ENCODE measurements around the gene DNAL1. TPM values are rescaled to one million over a fixed set of nuclear protein-coding genes. Genes with fewer than 3 reads are reported as not detected.
A peak's percentile ranks its signal among the peaks of the same experiment; 100 is the strongest.

Gene DNAL1
- total and polyA plus RNA-seq, 2 of the 13 experiments (the other 11 are each of a cell fraction or from before 2014, with no cell fraction given): 1.4 to 13.3 TPM

GRCh38 chr14:73644531-73645247, at the start of gene DNAL1 (continued):
- TF ChIP-seq, protein P1, sequence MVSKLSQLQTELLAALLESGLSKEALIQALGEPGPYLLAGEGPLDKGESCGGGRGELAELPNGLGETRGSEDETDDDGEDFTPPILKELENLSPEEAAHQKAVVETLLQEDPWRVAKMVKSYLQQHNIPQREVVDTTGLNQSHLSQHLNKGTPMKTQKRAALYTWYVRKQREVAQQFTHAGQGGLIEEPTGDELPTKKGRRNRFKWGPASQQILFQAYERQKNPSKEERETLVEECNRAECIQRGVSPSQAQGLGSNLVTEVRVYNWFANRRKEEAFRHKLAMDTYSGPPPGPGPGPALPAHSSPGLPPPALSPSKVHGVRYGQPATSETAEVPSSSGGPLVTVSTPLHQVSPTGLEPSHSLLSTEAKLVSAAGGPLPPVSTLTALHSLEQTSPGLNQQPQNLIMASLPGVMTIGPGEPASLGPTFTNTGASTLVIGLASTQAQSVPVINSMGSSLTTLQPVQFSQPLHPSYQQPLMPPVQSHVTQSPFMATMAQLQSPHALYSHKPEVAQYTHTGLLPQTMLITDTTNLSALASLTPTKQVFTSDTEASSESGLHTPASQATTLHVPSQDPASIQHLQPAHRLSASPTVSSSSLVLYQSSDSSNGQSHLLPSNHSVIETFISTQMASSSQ (IDR thresholded peaks at IDR 0.05; ENCODE audit: low read depth): no peak
- TF ChIP-seq, protein P1 (CRISPR knock-in tag; IDR thresholded peaks at IDR 0.05; ENCODE audit: borderline replicate concordance): no peak
- TF ChIP-seq NCOR1 (IDR thresholded peaks at IDR 0.05; ENCODE audit: borderline replicate concordance, low read length) (no peak), ZNF264 (CRISPR knock-in tag; IDR thresholded peaks at IDR 0.05) (no peak), GTF2F1 (IDR thresholded peaks at IDR 0.05; ENCODE audit: low read length) (no peak), TEAD3 (CRISPR knock-in tag; optimal IDR thresholded peaks at IDR 0.05; ENCODE audit: borderline replicate concordance) (peak; percentile 39), NAIF1 (CRISPR knock-in tag; IDR thresholded peaks at IDR 0.05; ENCODE audit: borderline replicate concordance) (peak; percentile 85; the same call in 1 of the 2 replicates), HDAC6 (IDR thresholded peaks at IDR 0.05; ENCODE audit: low read depth, low read length) (no peak), ZNF766 (CRISPR knock-in tag; IDR thresholded peaks at IDR 0.05; ENCODE audit: borderline replicate concordance) (no peak), ZNF788 (CRISPR knock-in tag; IDR thresholded peaks at IDR 0.05; ENCODE audit: borderline replicate concordance) (peak; percentile 48; the same call in 1 of the 2 replicates), ZNF644 (CRISPR knock-in tag; IDR thresholded peaks at IDR 0.05; ENCODE audit: low read depth) (no peak)
- TF ChIP-seq, protein P2, sequence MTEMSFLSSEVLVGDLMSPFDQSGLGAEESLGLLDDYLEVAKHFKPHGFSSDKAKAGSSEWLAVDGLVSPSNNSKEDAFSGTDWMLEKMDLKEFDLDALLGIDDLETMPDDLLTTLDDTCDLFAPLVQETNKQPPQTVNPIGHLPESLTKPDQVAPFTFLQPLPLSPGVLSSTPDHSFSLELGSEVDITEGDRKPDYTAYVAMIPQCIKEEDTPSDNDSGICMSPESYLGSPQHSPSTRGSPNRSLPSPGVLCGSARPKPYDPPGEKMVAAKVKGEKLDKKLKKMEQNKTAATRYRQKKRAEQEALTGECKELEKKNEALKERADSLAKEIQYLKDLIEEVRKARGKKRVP (CRISPR knock-in tag; IDR thresholded peaks at IDR 0.05): peak in 1 of 2 experiments; percentile 28; a peak in 1 of 4 replicates
- TF ChIP-seq, protein P3, sequence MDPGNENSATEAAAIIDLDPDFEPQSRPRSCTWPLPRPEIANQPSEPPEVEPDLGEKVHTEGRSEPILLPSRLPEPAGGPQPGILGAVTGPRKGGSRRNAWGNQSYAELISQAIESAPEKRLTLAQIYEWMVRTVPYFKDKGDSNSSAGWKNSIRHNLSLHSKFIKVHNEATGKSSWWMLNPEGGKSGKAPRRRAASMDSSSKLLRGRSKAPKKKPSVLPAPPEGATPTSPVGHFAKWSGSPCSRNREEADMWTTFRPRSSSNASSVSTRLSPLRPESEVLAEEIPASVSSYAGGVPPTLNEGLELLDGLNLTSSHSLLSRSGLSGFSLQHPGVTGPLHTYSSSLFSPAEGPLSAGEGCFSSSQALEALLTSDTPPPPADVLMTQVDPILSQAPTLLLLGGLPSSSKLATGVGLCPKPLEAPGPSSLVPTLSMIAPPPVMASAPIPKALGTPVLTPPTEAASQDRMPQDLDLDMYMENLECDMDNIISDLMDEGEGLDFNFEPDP (CRISPR knock-in tag; conservative IDR thresholded peaks at IDR 0.05): no peak
- TF ChIP-seq, protein P4, sequence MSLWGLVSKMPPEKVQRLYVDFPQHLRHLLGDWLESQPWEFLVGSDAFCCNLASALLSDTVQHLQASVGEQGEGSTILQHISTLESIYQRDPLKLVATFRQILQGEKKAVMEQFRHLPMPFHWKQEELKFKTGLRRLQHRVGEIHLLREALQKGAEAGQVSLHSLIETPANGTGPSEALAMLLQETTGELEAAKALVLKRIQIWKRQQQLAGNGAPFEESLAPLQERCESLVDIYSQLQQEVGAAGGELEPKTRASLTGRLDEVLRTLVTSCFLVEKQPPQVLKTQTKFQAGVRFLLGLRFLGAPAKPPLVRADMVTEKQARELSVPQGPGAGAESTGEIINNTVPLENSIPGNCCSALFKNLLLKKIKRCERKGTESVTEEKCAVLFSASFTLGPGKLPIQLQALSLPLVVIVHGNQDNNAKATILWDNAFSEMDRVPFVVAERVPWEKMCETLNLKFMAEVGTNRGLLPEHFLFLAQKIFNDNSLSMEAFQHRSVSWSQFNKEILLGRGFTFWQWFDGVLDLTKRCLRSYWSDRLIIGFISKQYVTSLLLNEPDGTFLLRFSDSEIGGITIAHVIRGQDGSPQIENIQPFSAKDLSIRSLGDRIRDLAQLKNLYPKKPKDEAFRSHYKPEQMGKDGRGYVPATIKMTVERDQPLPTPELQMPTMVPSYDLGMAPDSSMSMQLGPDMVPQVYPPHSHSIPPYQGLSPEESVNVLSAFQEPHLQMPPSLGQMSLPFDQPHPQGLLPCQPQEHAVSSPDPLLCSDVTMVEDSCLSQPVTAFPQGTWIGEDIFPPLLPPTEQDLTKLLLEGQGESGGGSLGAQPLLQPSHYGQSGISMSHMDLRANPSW (CRISPR knock-in tag; IDR thresholded peaks at IDR 0.05; ENCODE audit: borderline replicate concordance): peak; percentile 47; the same call in 1 of the 2 replicates
- TF ChIP-seq, protein P5, sequence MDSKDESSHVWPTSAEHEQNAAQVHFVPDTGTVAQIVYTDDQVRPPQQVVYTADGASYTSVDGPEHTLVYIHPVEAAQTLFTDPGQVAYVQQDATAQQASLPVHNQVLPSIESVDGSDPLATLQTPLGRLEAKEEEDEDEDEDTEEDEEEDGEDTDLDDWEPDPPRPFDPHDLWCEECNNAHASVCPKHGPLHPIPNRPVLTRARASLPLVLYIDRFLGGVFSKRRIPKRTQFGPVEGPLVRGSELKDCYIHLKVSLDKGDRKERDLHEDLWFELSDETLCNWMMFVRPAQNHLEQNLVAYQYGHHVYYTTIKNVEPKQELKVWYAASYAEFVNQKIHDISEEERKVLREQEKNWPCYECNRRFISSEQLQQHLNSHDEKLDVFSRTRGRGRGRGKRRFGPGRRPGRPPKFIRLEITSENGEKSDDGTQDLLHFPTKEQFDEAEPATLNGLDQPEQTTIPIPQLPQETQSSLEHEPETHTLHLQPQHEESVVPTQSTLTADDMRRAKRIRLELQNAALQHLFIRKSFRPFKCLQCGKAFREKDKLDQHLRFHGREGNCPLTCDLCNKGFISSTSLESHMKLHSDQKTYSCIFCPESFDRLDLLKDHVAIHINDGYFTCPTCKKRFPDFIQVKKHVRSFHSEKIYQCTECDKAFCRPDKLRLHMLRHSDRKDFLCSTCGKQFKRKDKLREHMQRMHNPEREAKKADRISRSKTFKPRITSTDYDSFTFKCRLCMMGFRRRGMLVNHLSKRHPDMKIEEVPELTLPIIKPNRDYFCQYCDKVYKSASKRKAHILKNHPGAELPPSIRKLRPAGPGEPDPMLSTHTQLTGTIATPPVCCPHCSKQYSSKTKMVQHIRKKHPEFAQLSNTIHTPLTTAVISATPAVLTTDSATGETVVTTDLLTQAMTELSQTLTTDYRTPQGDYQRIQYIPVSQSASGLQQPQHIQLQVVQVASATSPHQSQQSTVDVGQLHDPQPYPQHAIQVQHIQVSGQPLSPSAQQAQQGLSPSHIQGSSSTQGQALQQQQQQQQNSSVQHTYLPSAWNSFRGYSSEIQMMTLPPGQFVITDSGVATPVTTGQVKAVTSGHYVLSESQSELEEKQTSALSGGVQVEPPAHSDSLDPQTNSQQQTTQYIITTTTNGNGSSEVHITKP (CRISPR knock-in tag; IDR thresholded peaks at IDR 0.05; ENCODE audit: low read depth): no peak

Measured in HepG2 (cell line).